ENCODE results near the gene LHX1. TPM values are rescaled to one million over a fixed set of nuclear protein-coding genes. Genes with fewer than 3 reads are reported as not detected.

Gene LHX1
- total RNA-seq, 4 donors from 2014 or later, result not detected

DNA sequence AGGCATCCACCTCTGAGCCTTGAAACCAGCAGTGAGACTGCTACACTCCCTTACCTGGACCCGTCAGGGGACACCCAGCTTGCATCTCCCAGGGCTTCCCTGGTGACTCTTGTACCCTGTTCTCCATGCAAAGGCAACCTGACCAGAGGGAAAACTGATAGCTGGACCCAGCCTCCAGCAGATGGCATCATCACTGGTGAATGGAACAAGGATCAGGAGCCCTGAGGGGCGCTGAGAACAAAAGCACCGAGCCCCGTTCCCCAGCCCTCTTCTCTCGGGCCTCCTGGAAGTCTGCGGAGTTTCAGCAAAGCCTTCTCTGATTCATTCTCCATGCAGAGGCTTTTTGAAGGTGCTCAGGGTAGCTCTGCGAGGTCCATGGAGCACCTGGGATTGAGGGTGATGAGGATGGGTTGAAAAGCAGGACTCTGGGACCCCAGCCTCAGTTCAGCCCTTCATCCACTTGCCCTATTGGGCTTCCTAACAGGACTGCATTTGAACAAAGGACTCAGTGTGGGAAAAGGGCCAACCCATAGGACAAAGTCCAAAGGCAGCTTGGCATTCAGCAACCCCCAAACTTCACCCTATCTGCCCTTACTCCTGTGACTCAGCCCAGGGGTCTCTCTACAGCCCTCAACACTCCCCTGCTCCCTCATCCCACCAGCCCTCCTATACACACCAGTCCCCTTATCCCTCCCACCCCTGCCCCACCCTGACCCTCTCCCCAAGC, 45.0 kb upstream of the LHX1 start:
- no peak overlapping the region for H3K27ac ChIP-seq
- WGBS, 2 donors (ENCODE audit: low coverage in 1 of 2), result no CpG with 5 or more reads among the region's 7 CpGs
- ATAC-seq, result no peak
- no peaks in the 10 kb centered on the region for H3K9me3 ChIP-seq
- no peak for TF ChIP-seq POLR2AphosphoS5 (IDR thresholded peaks at IDR 0.05)
- H3K36me3 ChIP-seq, result no peaks in the 10 kb centered on the region
- H3K4me3 ChIP-seq, result no peak overlapping the region
- H3K4me1 ChIP-seq, result no peaks in the 10 kb centered on the region
- H3K27me3 ChIP-seq, result peaks cover 76% of the 10 kb centered on the region

DNA sequence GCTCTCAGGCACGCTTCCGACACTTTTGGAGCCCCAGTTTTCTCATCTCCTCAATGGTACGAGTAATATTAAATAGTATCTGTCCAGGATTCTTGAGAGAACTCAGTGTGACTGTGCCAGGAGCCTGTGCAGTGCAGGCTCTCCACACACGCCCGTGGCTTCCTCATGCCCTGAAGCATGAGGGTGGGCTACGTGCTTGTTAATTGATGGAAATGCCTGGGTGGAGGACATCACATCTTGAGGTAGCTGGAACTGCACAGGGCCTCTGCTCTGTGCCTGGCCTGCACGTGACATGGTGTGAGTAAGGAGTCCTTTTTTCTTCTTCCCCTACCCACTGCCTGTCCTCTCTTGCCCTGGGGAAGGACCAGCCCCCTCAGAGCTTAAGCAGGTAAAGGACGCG, 43.1 kb upstream of the LHX1 start:
- no peak for ATAC-seq
- Histone ChIP-seq H3K27ac (no peak overlapping the region), H3K9me3 (no peaks in the 10 kb centered on the region), H3K27me3 (peaks cover 63% of the 10 kb centered on the region), H3K36me3 (no peaks in the 10 kb centered on the region), H3K4me1 (no peaks in the 10 kb centered on the region), H3K4me3 (no peak overlapping the region)
- TF ChIP-seq, protein P1, sequence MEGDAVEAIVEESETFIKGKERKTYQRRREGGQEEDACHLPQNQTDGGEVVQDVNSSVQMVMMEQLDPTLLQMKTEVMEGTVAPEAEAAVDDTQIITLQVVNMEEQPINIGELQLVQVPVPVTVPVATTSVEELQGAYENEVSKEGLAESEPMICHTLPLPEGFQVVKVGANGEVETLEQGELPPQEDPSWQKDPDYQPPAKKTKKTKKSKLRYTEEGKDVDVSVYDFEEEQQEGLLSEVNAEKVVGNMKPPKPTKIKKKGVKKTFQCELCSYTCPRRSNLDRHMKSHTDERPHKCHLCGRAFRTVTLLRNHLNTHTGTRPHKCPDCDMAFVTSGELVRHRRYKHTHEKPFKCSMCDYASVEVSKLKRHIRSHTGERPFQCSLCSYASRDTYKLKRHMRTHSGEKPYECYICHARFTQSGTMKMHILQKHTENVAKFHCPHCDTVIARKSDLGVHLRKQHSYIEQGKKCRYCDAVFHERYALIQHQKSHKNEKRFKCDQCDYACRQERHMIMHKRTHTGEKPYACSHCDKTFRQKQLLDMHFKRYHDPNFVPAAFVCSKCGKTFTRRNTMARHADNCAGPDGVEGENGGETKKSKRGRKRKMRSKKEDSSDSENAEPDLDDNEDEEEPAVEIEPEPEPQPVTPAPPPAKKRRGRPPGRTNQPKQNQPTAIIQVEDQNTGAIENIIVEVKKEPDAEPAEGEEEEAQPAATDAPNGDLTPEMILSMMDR (IDR thresholded peaks at IDR 0.05), result no peak
- no peak for TF ChIP-seq POLR2A (IDR thresholded peaks at IDR 0.05)
- TF ChIP-seq POLR2AphosphoS5 (IDR thresholded peaks at IDR 0.05), result no peak
- TF ChIP-seq EP300 (IDR thresholded peaks at IDR 0.05), result no peak
- WGBS, 2 donors (ENCODE audit: low coverage in 1 of 2), result 82% methylated on average over 4 of the region's 9 CpGs; no CpG with 5 or more reads in 1 of the 2 donors

DNA sequence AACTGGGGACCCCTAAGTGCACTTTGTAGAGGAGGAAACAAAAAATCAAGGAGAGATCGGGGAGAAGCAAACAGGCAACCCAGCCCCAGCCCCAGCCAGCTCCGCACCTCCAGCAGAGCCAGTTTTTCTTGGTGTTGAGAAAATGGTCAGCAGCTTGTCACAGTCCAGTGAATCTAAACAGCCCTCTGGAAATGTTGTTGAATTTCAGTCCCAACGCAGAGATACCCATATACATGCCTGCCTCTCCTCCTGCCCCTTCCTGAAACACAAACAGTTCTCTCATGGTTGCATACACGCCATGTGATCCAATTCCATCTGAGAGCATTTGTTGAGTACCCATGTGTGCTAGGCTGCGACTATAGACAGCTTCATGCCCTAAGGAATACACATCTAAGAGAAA, 42.4 kb upstream of the LHX1 start:
- TF ChIP-seq POLR2A (IDR thresholded peaks at IDR 0.05) (no peak), EP300 (IDR thresholded peaks at IDR 0.05) (no peak), POLR2AphosphoS5 (IDR thresholded peaks at IDR 0.05) (no peak)
- TF ChIP-seq, protein P1 (IDR thresholded peaks at IDR 0.05), result no peak
- H3K9me3 ChIP-seq, result no peaks in the 10 kb centered on the region
- no peaks in the 10 kb centered on the region for H3K4me1 ChIP-seq
- 83 to 92% methylated on average over 2 to 5 of the region's 5 CpGs for WGBS, 2 donors (ENCODE audit: low coverage in 1 of 2)
- H3K4me3 ChIP-seq, result no peak overlapping the region
- ATAC-seq, result no peak
- no peaks in the 10 kb centered on the region for H3K36me3 ChIP-seq
- H3K27me3 ChIP-seq, result peaks cover 63% of the 10 kb centered on the region
- no peak overlapping the region for H3K27ac ChIP-seq

DNA sequence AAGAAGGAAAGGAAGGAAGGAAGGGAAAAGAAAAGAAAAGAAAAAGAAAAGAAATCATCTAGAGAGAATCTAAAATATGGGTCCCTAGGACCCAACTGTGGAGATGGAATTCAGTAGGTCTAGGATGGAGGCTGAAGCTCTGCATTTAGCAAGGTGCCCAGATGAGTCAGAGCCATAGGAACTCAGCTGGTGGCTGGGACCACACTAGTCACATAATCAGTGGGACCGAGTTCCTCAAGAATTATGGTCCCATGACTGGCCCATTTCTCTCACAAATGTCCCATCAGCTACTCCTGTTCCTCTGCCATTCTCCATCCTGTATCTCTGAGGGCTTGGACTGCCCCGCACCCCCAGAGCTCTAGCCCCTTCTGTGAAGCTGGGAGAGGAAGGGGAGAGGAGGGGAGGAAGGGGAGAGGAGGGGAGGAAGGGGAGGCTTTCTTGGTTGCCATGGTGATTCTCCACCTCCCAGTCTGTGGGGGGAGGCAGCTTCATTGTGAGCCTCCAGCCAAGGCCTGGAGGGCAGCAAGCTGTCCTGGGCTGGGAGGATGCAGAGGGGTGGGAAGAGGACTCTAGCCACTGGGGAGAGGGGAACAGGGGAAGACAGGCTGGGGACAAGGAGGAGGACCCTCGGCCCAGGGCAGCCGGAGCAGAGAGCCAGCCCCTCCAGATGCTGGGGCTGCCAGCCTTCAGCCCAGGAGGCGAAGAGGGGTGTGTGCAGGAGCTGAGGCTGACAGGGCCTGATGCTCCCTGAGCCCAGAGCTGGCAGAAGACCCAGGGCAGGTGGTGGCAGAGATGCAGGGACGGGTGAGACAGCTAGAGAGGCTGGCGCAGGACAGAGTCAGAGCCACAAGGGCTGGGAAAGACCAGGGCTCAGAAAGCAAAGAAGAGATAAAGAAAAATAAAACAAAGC, 37.8 kb upstream of the LHX1 start:
- H3K36me3 ChIP-seq, result no peaks in the 10 kb centered on the region
- no peaks in the 10 kb centered on the region for H3K4me1 ChIP-seq
- no peak for ATAC-seq
- WGBS, 2 donors (ENCODE audit: low coverage in 1 of 2), result 50 to 84% methylated on average over 2 to 5 of the region's 7 CpGs
- H3K4me3 ChIP-seq, result no peak overlapping the region
- no peak for TF ChIP-seq EP300 (IDR thresholded peaks at IDR 0.05)
- TF ChIP-seq, protein P1 (IDR thresholded peaks at IDR 0.05), result no peak
- TF ChIP-seq POLR2A (IDR thresholded peaks at IDR 0.05), result no peak
- H3K27me3 ChIP-seq, result peaks cover 50% of the 10 kb centered on the region
- no peak overlapping the region for H3K27ac ChIP-seq
- H3K9me3 ChIP-seq, result no peaks in the 10 kb centered on the region

DNA sequence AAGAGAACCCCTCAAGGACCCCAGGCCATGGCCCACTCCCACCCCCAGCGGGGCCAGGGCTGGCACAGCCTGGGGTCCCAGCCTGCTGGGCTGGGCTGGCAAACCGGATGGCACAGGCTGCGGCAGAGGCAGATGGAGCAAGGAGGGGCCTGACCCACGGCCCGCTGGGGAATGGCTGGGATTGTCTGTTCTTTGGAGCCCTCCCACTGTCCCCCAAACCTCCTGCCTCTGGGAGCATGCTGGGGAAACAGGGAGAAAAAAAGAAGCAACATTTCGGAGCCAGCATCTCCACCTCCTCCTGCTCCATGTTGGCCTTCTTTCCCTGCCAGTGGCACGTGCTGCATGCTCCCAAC, 37.1 kb upstream of the LHX1 start:
- Histone ChIP-seq H3K27ac (no peak overlapping the region), H3K27me3 (peaks cover 47% of the 10 kb centered on the region), H3K4me1 (no peaks in the 10 kb centered on the region), H3K9me3 (no peaks in the 10 kb centered on the region), H3K36me3 (no peaks in the 10 kb centered on the region), H3K4me3 (no peak overlapping the region)
- no peak for ATAC-seq
- WGBS, 2 donors (ENCODE audit: low coverage in 1 of 2), result 61 to 82% methylated on average over 2 to 7 of the region's 7 CpGs
- TF ChIP-seq POLR2AphosphoS5 (IDR thresholded peaks at IDR 0.05) (no peak), POLR2A (IDR thresholded peaks at IDR 0.05) (no peak), EP300 (IDR thresholded peaks at IDR 0.05) (no peak)
- TF ChIP-seq, protein P1 (IDR thresholded peaks at IDR 0.05), result no peak
